ENCODE data around the gene WDR33. TPM values are rescaled to one million over a fixed set of nuclear protein-coding genes. Genes with fewer than 3 reads are reported as not detected.

The WDR33 gene
- total and polyA plus RNA-seq, 9 of the 15 experiments (the other 6 are each of a cell fraction or from before 2014, with no cell fraction given) = 24.2 to 57.4 (median 38.4) TPM

DNA sequence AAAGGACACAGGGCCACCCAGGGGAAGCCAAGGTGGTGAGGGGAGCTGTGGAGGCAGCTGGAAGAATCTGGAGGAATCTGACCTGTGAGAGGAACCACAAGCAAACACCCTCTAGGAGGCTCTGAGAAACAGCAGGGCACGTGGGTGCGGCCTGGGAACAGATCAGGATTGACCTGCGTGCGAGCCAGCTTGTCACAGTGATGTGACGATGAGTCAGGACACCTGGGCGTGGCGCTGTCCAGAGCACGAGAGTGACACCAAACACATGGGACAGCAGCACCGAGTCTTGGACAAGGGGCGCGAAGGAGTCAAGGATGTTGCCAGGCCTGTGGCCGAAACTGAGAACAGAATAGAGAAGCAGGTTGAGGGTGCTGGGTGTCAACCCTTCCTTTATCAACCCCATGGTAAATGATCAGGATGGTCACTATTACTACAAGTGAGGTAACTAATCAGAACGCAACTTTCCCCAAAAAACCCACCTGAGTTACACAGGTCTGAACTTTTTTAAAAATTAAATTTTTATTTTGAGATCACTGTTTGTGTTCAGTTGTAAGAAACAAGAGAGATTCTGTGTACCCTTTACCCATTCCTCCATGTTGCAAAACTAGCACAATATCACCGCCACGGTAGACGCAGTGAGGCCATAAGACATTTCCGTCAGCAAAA, 110.3 kb downstream of the WDR33 start (continued):
- no peak for TF ChIP-seq CHAMP1 (IDR thresholded peaks at IDR 0.05)
- TF ChIP-seq MYC (IDR thresholded peaks at IDR 0.05; ENCODE audit: low read depth, low read length) = peak; percentile 97
- TF ChIP-seq MYC (CRISPR knock-in tag; IDR thresholded peaks at IDR 0.05; ENCODE audit: borderline replicate concordance, low read depth) = no peak
- TF ChIP-seq CBX3 (IDR thresholded peaks at IDR 0.05; ENCODE audit: borderline replicate concordance in 1 of 2, low read length in 2 of 2) = peak in 1 of 2 experiments; percentile 92; a peak in 1 of 3 replicates
- TF ChIP-seq ZNF311 (CRISPR knock-in tag; IDR thresholded peaks at IDR 0.05) = no peak
- peak; percentile 19; the same call in 1 of the 2 replicates for TF ChIP-seq ZNF707 (CRISPR knock-in tag; conservative IDR thresholded peaks at IDR 0.05)
- TF ChIP-seq DPF2 (IDR thresholded peaks at IDR 0.05) = 0 out of 2 replicates have a peak, but pooled peaks have one; percentile 60
- TF ChIP-seq MGA (IDR thresholded peaks at IDR 0.05) = peak; percentile 97
- TF ChIP-seq ZFP36 (IDR thresholded peaks at IDR 0.05; ENCODE audit: low read depth, low read length, partially characterized antibody) = no peak
- TF ChIP-seq L3MBTL2 (IDR thresholded peaks at IDR 0.05) = peak; percentile 98
- TF ChIP-seq JUN (IDR thresholded peaks at IDR 0.05; ENCODE audit: borderline replicate concordance, low read depth, low read length) = peak; percentile 97
- TF ChIP-seq JUN (CRISPR knock-in tag; IDR thresholded peaks at IDR 0.05; ENCODE audit: borderline replicate concordance) = no peak
- TF ChIP-seq HOXB6 (CRISPR knock-in tag; IDR thresholded peaks at IDR 0.05; ENCODE audit: borderline replicate concordance) = no peak
- no peak for TF ChIP-seq SRSF9 (IDR thresholded peaks at IDR 0.05; ENCODE audit: borderline replicate concordance, low read depth, low read length)
